CD4-positive, alpha-beta T cell (primary cell): ENCODE data around the gene ROBO4. TPM values are rescaled to one million over a fixed set of nuclear protein-coding genes. Genes with fewer than 3 reads are reported as not detected.

ENCODE experiments used
- ATAC-seq: fragments of 200-7000 bp; cut with Tn5 transposase; one replicate; pipeline ENCODE4 v1.10.0; 2022; ENCODE audit warnings: mild to moderate bottlenecking; ENCODE audit not compliant: poor library complexity
- CTCF ChIA-PET: fragments of 350-600 bp; sonication (Branson Sonifier 250); formaldehyde crosslinking; loops from one replicate; lab custom pipeline; 2021; ENCODE audit warnings: antibody characterized with exemption, inconsistent platforms; lab: Charles Lee
- POLR2A ChIA-PET: fragments of 350-600 bp; sonication (Branson Sonifier 250); formaldehyde crosslinking; loops from one replicate; lab custom pipeline; 2021; ENCODE audit warnings: antibody characterized with exemption, inconsistent platforms; lab: Charles Lee
- DNase-seq, 14 experiments: peaks; one replicate each; pipeline ENCODE4 v3.0.0-alpha.2; 2013 to 2020; ENCODE audit warnings: mixed read lengths in 2 of 14
- H3K27ac ChIP-seq, 2 donors: one replicate each; pipeline versions ENCODE4 v1.5.1 to v1.7.0; 2013; ENCODE audit warnings: low read length in 2 of 2, low read depth in 1 of 2, mild to moderate bottlenecking in 1 of 2
- H3K27me3 ChIP-seq, 2 experiments: 1 replicate in 1 of 2; 2 replicates in 1 of 2; pipeline versions ENCODE4 v1.6.1 to v1.7.0; 2013; ENCODE audit warnings: low read length in 2 of 2, control low read depth in 1 of 2, mild to moderate bottlenecking in 1 of 2, moderate library complexity in 1 of 2; ENCODE audit not compliant: insufficient read depth in 2 of 2, control insufficient read depth in 1 of 2
- H3K36me3 ChIP-seq: one replicate; pipeline ENCODE4 v1.6.1; 2013; ENCODE audit warnings: low read length, control low read depth; ENCODE audit not compliant: insufficient read depth
- H3K4me1 ChIP-seq: one replicate; pipeline ENCODE4 v1.6.1; 2013; ENCODE audit warnings: low read length, control low read depth; ENCODE audit not compliant: insufficient read depth
- H3K4me3 ChIP-seq: one replicate; pipeline ENCODE4 v1.5.1; 2013; ENCODE audit warnings: mild to moderate bottlenecking, low read length, moderate library complexity
- H3K9me3 ChIP-seq, 2 experiments: 1 replicate in 1 of 2; 2 replicates in 1 of 2; pipeline versions ENCODE4 v1.6.1 to v1.7.0; 2013; ENCODE audit warnings: low read length in 2 of 2, mild to moderate bottlenecking in 2 of 2, control low read depth in 1 of 2, moderate library complexity in 1 of 2; ENCODE audit not compliant: control insufficient read depth in 1 of 2, insufficient read depth in 1 of 2
- H3K27ac Mint-ChIP-seq: one replicate; pipeline ENCODE4 v1.8.0; 2020; ENCODE audit warnings: mixed read lengths
- H3K27me3 Mint-ChIP-seq: one replicate; pipeline ENCODE4 v1.8.0; 2021; ENCODE audit warnings: mixed read lengths
- H3K36me3 Mint-ChIP-seq: one replicate; pipeline ENCODE4 v1.8.0; 2021; ENCODE audit warnings: low read depth, mixed read lengths
- H3K4me1 Mint-ChIP-seq: one replicate; pipeline ENCODE4 v1.8.0; 2021; ENCODE audit warnings: low read depth, mixed read lengths
- H3K4me3 Mint-ChIP-seq: one replicate; pipeline ENCODE4 v1.8.0; 2020; ENCODE audit warnings: mild to moderate bottlenecking, mixed read lengths
- H3K9me3 Mint-ChIP-seq: one replicate; pipeline ENCODE4 v1.8.0; 2020; ENCODE audit warnings: mixed read lengths
- intact Hi-C, 2 experiments: fragments of 100-400 bp; cut with DNase I in 1 of 2; cut with micrococcal nuclease in 1 of 2; formaldehyde crosslinking; loops; one replicate each; pipeline versions ENCODE4 v1.15.1 to v1.9.0; 2023 to 2025; cut with DNase I, micrococcal nuclease
- total RNA-seq, 174 experiments: library from RNA in 2 of 174; stranded (reverse) in 2 of 174; gene quantifications; one replicate each; pipeline ENCODE4 v1.2.3 and lab custom pipeline; 2021 to 2026
- TF ChIP-seq, protein P1 (sequence below): fragments of 200-600 bp; IDR thresholded peaks from one replicate; pipeline ENCODE4 v1.8.0; 2022; ENCODE audit warnings: antibody characterized with exemption, mild to moderate bottlenecking

ROBO4 gene
- total RNA-seq, 2 experiments from 2014 or later: not detected

DNA sequence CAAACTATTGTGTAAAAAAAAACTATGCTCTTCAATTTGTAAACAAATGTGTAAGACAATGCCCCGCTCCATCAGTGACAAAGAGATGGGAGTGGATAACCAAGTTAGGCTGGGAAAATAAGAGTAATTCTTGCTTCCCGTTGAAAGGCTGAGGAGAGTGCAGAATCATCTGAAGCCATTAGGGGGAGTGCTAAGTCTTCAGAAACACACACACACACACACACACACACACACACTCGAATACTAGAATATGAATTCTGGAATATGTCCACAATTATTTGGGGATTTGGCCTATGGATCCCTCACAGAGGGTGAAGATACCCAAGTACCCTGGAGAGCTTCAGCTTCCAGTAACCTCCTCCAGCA is 60.2 kb downstream of the ROBO4 start:
- no peak overlapping the region for H3K27ac ChIP-seq
- no peaks in the 10 kb centered on the region for H3K36me3 Mint-ChIP-seq
- H3K36me3 ChIP-seq: no peaks in the 10 kb centered on the region
- peaks cover 0 to 4% of the 10 kb centered on the region in 2 experiments for H3K9me3 ChIP-seq
- peaks cover 83% of the 10 kb centered on the region for H3K27me3 Mint-ChIP-seq
- no peaks in the 10 kb centered on the region for H3K9me3 Mint-ChIP-seq
- peak in 3 of 14 experiments; percentile 16 to 41 (median 35) for DNase-seq
- peak overlapping the region; percentile 74 for H3K4me3 Mint-ChIP-seq
- intact Hi-C loops: loop anchor here (1.0 to 10.0 kb wide), 9 partner anchors 37 to 423 kb away; partner anchors contain the start of genes ESAM (in 1 of the 2) and MSANTD2 (in 1 of the 2)
- CTCF ChIA-PET: interaction anchor here (1.0 to 2.1 kb wide), 8 partner anchors 16 to 194 kb away, joined by 3 to 13 read pairs (median 5); no protein-coding TSS in a partner anchor
- peaks cover 19% of the 10 kb centered on the region for H3K4me1 ChIP-seq
- H3K4me1 Mint-ChIP-seq: peaks cover 21% of the 10 kb centered on the region
- peak; percentile 45 for ATAC-seq
- no peak overlapping the region for H3K27ac Mint-ChIP-seq
- POLR2A ChIA-PET: interaction anchor here (0.6 to 2.4 kb wide), 7 partner anchors 36 to 214 kb away, joined by 3 to 13 read pairs (median 4); partner anchors contain the start of genes SIAE and SPA17
- TF ChIP-seq, protein P1, sequence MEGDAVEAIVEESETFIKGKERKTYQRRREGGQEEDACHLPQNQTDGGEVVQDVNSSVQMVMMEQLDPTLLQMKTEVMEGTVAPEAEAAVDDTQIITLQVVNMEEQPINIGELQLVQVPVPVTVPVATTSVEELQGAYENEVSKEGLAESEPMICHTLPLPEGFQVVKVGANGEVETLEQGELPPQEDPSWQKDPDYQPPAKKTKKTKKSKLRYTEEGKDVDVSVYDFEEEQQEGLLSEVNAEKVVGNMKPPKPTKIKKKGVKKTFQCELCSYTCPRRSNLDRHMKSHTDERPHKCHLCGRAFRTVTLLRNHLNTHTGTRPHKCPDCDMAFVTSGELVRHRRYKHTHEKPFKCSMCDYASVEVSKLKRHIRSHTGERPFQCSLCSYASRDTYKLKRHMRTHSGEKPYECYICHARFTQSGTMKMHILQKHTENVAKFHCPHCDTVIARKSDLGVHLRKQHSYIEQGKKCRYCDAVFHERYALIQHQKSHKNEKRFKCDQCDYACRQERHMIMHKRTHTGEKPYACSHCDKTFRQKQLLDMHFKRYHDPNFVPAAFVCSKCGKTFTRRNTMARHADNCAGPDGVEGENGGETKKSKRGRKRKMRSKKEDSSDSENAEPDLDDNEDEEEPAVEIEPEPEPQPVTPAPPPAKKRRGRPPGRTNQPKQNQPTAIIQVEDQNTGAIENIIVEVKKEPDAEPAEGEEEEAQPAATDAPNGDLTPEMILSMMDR: no peak
- H3K4me3 ChIP-seq: no peak overlapping the region
- H3K27me3 ChIP-seq: peaks cover 51 to 56% of the 10 kb centered on the region in 2 experiments

DNA sequence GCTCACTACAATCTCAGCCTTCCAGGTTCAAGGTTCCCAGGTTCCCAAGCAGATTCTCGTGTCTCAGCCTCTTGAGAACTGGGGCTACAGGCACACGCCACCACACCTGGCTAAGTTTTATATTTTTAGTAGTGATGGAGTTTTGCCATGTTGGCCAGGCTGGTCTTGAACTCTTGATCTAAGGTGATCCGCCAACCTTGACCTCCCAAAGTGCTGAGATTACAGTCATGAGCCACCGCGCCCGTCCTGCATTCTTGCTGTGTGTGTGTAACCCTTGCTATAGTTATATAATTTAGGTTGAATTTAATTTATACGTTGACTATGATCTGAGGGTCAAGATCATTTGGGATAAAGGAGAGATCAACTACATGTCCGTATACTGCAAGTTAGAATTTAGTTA is 61.7 kb downstream of the ROBO4 start:
- intact Hi-C loops: loop anchor here (1.0 to 10.0 kb wide), 8 partner anchors 35 to 421 kb away; partner anchors contain the start of genes MSANTD2 (in 2 of the 2) and ESAM (in 1 of the 2)
- H3K9me3 Mint-ChIP-seq: no peaks in the 10 kb centered on the region
- TF ChIP-seq, protein P1: no peak
- ATAC-seq: no peak
- Histone ChIP-seq H3K9me3 (peaks cover 0 to 4% of the 10 kb centered on the region in 2 experiments), H3K4me1 (peaks cover 19% of the 10 kb centered on the region), H3K27ac (no peak overlapping the region), H3K4me3 (no peak overlapping the region), H3K36me3 (no peaks in the 10 kb centered on the region), H3K27me3 (peaks cover 42 to 48% of the 10 kb centered on the region in 2 experiments)
- no peak overlapping the region for H3K27ac Mint-ChIP-seq
- ChIA-PET CTCF (interaction anchor here (0.6 to 2.1 kb wide), 10 partner anchors 24 to 250 kb away, joined by 3 to 13 read pairs (median 4); no protein-coding TSS in a partner anchor), POLR2A (interaction anchor here (1.3 to 2.4 kb wide), 5 partner anchors 35 to 167 kb away, joined by 4 to 13 read pairs (median 7); no protein-coding TSS in a partner anchor)
- H3K27me3 Mint-ChIP-seq: peaks cover 71% of the 10 kb centered on the region
- peaks cover 21% of the 10 kb centered on the region for H3K4me1 Mint-ChIP-seq
- peak overlapping the region; percentile 80 for H3K4me3 Mint-ChIP-seq
- DNase-seq: no peak
- H3K36me3 Mint-ChIP-seq: no peaks in the 10 kb centered on the region

DNA sequence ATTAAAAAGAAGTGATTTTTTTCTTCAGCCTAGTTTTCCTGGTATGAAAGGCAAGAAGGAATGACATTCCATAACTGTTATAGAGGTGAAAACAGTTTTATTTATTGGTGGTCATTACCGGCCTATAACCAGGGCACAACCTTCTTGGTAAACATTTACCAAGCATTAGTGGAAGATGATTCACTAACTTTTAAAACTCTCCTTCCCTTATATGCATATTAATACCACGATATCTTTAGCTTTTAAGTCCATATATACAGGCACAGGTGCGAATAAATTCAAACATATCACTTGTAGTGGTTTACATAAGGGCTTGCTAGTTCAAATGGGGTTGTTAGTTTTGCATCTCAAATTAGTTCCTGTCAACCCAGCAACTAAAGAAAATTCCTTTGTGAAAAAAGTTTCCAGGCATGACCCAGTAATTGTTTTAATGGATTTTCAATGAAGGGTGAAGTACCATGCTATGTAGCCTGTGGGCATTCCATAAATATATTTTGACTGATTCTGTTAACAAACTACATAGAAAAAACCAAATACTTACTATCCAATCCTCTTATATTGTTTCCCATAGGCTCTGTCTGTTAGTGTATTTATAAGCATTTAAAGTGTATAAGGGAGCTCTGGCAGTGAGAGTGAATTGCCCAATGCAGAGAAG is 63.0 kb downstream of the ROBO4 start:
- POLR2A ChIA-PET: no interaction called here

More for the DNA sequence above, 63.0 kb downstream of the ROBO4 start:
- no peak overlapping the region for H3K27ac ChIP-seq
- H3K4me3 ChIP-seq: no peak overlapping the region
- peaks cover 0 to 4% of the 10 kb centered on the region in 2 experiments for H3K9me3 ChIP-seq
- peaks cover 32 to 35% of the 10 kb centered on the region in 2 experiments for H3K27me3 ChIP-seq
- H3K27ac Mint-ChIP-seq: no peak overlapping the region
- H3K4me1 ChIP-seq: peaks cover 13% of the 10 kb centered on the region
- CTCF ChIA-PET: no interaction called here
- no peak for ATAC-seq
- TF ChIP-seq, protein P1: no peak
- intact Hi-C loops: loop anchor here (2.0 to 10.0 kb wide), 5 partner anchors 34 to 420 kb away; partner anchors contain the start of genes ESAM (in 1 of the 2) and MSANTD2 (in 1 of the 2)
- no peak for DNase-seq
- no peaks in the 10 kb centered on the region for H3K9me3 Mint-ChIP-seq
- no peaks in the 10 kb centered on the region for H3K36me3 Mint-ChIP-seq
- peaks cover 59% of the 10 kb centered on the region for H3K27me3 Mint-ChIP-seq
- no peaks in the 10 kb centered on the region for H3K36me3 ChIP-seq
- peaks cover 15% of the 10 kb centered on the region for H3K4me1 Mint-ChIP-seq
- no peak overlapping the region for H3K4me3 Mint-ChIP-seq

Other genes with a start within 250 kb of the ROBO4 start
- 1 to 10 TPM; 4.5 to 5.6 TPM for gene SIAE, start 224.1 kb downstream of the ROBO4 start, total RNA-seq
- gene SPA17, start 224.0 kb downstream of the ROBO4 start, total RNA-seq: under 1 TPM in 1 of 2 experiments, not detected in 1; 0.16 TPM
- 1 to 10 TPM in 1 of 2 experiments, under 1 TPM in 1; 0.84 to 1.4 TPM for gene NRGN, start 157.9 kb downstream of the ROBO4 start, total RNA-seq
- under 1 TPM in 1 of 2 experiments, not detected in 1; 0.28 TPM for gene VSIG2, start 145.6 kb downstream of the ROBO4 start, total RNA-seq
- gene ESAM, start 135.6 kb downstream of the ROBO4 start, total RNA-seq: under 1 TPM; 0.38 to 0.64 TPM
- 1 to 10 TPM; 4.2 to 5.1 TPM for gene MSANTD2, start 97.5 kb downstream of the ROBO4 start, total RNA-seq
- gene ROBO3, start 32.4 kb downstream of the ROBO4 start, total RNA-seq: 10 to 100 TPM; 26.2 to 27.2 TPM
- gene HEPN1, start 21.4 kb upstream of the ROBO4 start, total RNA-seq: not detected
- gene HEPACAM, start 38.2 kb upstream of the ROBO4 start, total RNA-seq: not detected
- 1 to 10 TPM in 1 of 2 experiments, under 1 TPM in 1; 0.89 to 1.1 TPM for gene CCDC15, start 56.3 kb upstream of the ROBO4 start, total RNA-seq
- under 1 TPM; 0.25 to 0.34 TPM for gene SLC37A2, start 165.4 kb upstream of the ROBO4 start, total RNA-seq
- 1 to 10 TPM; 3.9 to 4.4 TPM for gene TMEM218, start 213.8 kb upstream of the ROBO4 start, total RNA-seq